Muscle layer of colon (tissue), 2 donors: ENCODE results near the gene KHDC3L.
"Not testable (repeated sequence)": the region's sequence is repeated elsewhere in the genome, so short reads cannot be mapped to it uniquely, and the experiment has no call there.

Experiments
- H3K27ac ChIP-seq: one replicate; pipeline ENCODE4 v1.7.0; 2013; ENCODE audit warnings: low read depth, mild to moderate bottlenecking, low read length, moderate library complexity
- H3K27me3 ChIP-seq, 2 donors: one replicate each; pipeline ENCODE4 v1.7.0; 2013; ENCODE audit warnings: low read length in 2 of 2, mild to moderate bottlenecking in 2 of 2; ENCODE audit not compliant: insufficient read depth in 2 of 2, control insufficient read depth in 1 of 2
- H3K36me3 ChIP-seq: one replicate; pipeline ENCODE4 v1.7.0; 2013; ENCODE audit warnings: mild to moderate bottlenecking, low read length; ENCODE audit not compliant: insufficient read depth
- H3K4me1 ChIP-seq: one replicate; pipeline ENCODE4 v1.7.0; 2013; ENCODE audit warnings: mild to moderate bottlenecking, low read length; ENCODE audit not compliant: insufficient read depth
- H3K4me3 ChIP-seq, 2 donors: one replicate each; pipeline ENCODE4 v1.7.0; 2013; ENCODE audit warnings: low read length in 2 of 2, low read depth in 1 of 2, mild to moderate bottlenecking in 1 of 2, moderate library complexity in 1 of 2
- H3K9ac ChIP-seq: one replicate; pipeline ENCODE4 v1.7.0; 2013; ENCODE audit warnings: low read length
- H3K9me3 ChIP-seq: one replicate; pipeline ENCODE4 v1.7.0; 2013; ENCODE audit warnings: mild to moderate bottlenecking, low read length
- donor health status: abdominal sarcoma.
- donor health status: Adenocarcinoma of cecum.

KHDC3L gene

GRCh38 chr6:73371984-73372383 lies 9.5 kb downstream of the KHDC3L start:
- Histone ChIP-seq H3K9ac (no peak overlapping the region), H3K4me1 (no peaks in the 10 kb centered on the region), H3K4me3 (no peak overlapping the region), H3K9me3 (no peaks in the 10 kb centered on the region), H3K27me3 (no peaks in the 10 kb centered on the region), H3K36me3 (no peaks in the 10 kb centered on the region), H3K27ac (no peak overlapping the region)

DNA sequence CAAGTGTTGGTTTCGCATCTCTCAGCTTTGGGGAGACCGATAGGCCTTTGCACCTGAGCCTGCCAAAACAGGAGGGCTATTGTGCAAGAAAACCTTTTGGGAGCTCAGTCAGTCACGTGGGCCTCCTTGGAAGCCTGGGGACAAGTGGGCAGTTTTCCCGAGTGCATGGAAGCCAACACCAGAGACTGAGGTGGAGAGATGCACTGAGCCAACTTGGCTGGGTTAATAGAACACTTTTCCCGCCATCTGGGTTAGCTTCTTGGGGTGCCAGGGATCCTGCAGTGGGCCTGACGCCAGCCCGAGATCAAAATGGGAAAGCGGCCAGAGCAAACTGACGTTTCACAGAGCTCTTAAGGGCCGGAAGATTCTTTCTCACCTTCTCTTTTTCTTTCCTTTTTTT lies 10.1 kb downstream of the KHDC3L start:
- Histone ChIP-seq H3K27me3 (no peaks in the 10 kb centered on the region), H3K9ac (no peak overlapping the region), H3K27ac (no peak overlapping the region), H3K4me3 (no peak overlapping the region), H3K9me3 (no peaks in the 10 kb centered on the region), H3K4me1 (no peaks in the 10 kb centered on the region), H3K36me3 (no peaks in the 10 kb centered on the region)

GRCh38 chr6:73375216-73375615 lies 12.8 kb downstream of the KHDC3L start:
- Histone ChIP-seq H3K9me3 (no peaks in the 10 kb centered on the region), H3K4me1 (no peaks in the 10 kb centered on the region), H3K27ac (no peak overlapping the region), H3K9ac (no peak overlapping the region), H3K4me3 (no peak overlapping the region), H3K36me3 (no peaks in the 10 kb centered on the region), H3K27me3 (no peaks in the 10 kb centered on the region)

DNA sequence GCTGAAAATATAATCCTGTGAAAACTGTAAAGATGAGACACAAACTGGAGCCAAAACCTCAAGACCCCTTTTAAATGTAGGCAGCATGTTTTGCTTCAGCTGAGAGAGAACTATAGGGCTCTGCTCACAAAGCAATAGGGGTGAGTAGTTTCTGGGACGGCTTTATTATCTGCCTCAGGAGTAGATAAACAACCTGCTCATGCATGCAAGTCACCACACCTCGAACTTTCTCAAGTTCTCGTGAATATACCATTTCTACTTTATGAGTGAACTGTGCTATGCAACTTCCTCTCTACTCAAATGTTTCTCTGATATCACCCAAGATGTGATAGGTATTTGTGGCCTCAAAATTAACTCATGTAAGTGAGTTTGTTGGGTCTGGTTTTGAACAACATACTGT lies 14.8 kb downstream of the KHDC3L start:
- Histone ChIP-seq H3K27me3 (no peaks in the 10 kb centered on the region), H3K36me3 (no peaks in the 10 kb centered on the region), H3K9ac (no peak overlapping the region), H3K4me3 (no peak overlapping the region), H3K9me3 (no peaks in the 10 kb centered on the region), H3K27ac (no peak overlapping the region), H3K4me1 (no peaks in the 10 kb centered on the region)

- H3K4me1 ChIP-seq, H3K36me3 ChIP-seq, H3K9me3 ChIP-seq, H3K9ac ChIP-seq, H3K27ac ChIP-seq, H3K4me3 ChIP-seq, H3K27me3 ChIP-seq: not testable (repeated sequence)
These were observed 19.1 kb downstream of the KHDC3L start for GRCh38 chr6:73381531-73381930.

DNA sequence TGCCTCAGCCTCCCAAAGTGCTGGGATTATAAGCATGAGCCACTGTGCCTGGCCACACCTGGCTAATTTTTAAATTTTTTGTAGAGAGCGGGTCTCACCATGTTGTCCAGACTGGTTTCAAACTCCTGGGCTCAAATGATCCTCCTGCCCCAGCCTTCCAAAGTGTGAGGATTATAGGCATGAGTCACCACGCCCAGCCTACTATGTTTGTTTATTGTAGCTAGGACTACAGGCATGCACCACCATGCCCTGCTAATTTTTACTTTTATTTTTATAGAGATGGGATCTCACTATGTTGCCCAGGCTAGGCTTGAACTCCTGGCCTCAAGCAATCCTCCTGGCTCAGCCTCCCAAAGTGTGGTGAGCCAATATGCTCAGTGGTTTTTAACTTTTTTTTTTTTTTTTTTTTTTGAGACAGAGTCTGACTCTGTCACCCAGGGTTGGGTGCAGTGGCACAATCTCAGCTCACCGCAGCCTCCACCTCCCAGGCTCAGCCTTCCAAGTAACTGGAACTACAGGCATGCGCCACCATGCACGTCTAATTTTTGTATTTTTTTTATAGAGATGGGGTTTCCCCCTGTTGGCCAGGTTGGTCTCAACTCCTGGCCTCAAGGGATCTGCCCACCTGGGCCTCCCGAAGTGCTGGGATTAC lies 20.1 kb downstream of the KHDC3L start:
- no peaks in the 10 kb centered on the region for H3K9me3 ChIP-seq
- H3K27ac ChIP-seq, result no peak overlapping the region
- H3K27me3 ChIP-seq, result no peaks in the 10 kb centered on the region
- no peaks in the 10 kb centered on the region for H3K4me1 ChIP-seq
- H3K9ac ChIP-seq, result no peak overlapping the region
- no peak overlapping the region for H3K4me3 ChIP-seq
- no peaks in the 10 kb centered on the region for H3K36me3 ChIP-seq

GRCh38 chr6:73388433-73388799 lies 26.0 kb downstream of the KHDC3L start:
- Histone ChIP-seq H3K9me3 (no peaks in the 10 kb centered on the region), H3K27me3 (no peaks in the 10 kb centered on the region), H3K36me3 (no peaks in the 10 kb centered on the region), H3K4me1 (no peaks in the 10 kb centered on the region), H3K9ac (no peak overlapping the region), H3K4me3 (peak overlapping the region; percentile 45 to 60), H3K27ac (no peak overlapping the region)

DNA sequence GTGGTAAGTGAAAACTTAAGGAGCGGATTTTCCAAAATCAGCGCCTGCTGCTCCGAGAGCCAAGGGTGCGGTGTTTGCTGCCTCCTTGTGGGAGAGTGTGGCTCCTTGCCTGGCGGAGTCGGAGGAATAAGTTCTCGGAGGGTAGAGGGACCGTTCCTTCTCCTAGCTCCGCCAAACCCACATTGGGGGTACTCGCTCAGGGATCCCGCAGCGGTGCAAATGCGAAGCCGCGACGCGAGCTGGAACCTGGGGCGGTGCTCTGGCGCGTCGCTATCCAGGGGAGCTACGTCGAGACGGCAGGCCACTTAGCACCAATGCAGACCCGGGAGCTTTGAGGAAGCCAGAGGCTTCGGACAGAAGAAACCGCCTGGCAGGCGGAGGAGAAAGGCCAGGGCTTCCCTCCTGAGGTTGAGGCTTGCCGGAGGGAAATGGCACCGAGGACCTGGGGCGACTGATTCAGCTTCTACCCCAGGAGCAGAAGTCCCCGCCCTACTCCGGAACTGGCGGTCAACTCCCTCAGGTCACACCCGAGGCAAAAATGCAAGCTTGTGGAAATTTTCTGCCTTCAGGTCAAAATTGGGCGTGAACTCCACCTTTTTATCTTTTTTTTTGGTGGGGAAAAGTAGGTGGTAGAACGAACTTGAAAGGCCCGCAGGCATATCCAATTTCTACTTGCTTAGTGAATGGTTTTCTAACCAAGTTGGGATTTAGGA lies 26.5 kb downstream of the KHDC3L start:
- Histone ChIP-seq H3K27ac (no peak overlapping the region), H3K27me3 (no peaks in the 10 kb centered on the region), H3K4me3 (peak overlapping the region; percentile 45 to 60), H3K9me3 (no peaks in the 10 kb centered on the region), H3K9ac (no peak overlapping the region), H3K4me1 (no peaks in the 10 kb centered on the region), H3K36me3 (no peaks in the 10 kb centered on the region)

DNA sequence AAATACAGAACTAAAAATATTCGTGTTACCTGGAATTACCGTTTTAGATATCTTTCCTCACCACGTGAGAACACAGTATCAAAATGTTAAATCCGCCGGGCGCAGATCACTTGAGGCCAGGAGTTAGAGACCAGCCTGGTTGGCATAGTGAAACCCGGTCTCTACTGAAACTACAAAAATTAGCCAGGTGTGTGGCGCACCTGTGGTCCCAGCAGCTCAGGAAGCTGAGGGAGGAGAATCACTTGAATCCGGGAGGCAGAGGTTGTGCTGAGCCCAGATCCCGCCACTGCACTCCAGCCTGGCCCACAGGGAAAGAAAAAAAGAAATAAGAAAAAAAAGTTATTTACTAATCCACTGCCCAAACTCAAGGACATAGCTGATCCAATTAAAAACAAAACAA lies 27.4 kb downstream of the KHDC3L start:
- no peak overlapping the region for H3K4me3 ChIP-seq
- no peak overlapping the region for H3K27ac ChIP-seq
- no peaks in the 10 kb centered on the region for H3K27me3 ChIP-seq
- no peaks in the 10 kb centered on the region for H3K4me1 ChIP-seq
- no peaks in the 10 kb centered on the region for H3K9me3 ChIP-seq
- H3K9ac ChIP-seq, result no peak overlapping the region
- no peaks in the 10 kb centered on the region for H3K36me3 ChIP-seq

- Histone ChIP-seq H3K4me1 (no peaks in the 10 kb centered on the region), H3K27me3 (no peaks in the 10 kb centered on the region), H3K4me3 (no peak overlapping the region), H3K27ac (no peak overlapping the region), H3K9me3 (no peaks in the 10 kb centered on the region), H3K9ac (no peak overlapping the region), H3K36me3 (no peaks in the 10 kb centered on the region)
These were observed 29.2 kb downstream of the KHDC3L start for GRCh38 chr6:73391675-73392074.

DNA sequence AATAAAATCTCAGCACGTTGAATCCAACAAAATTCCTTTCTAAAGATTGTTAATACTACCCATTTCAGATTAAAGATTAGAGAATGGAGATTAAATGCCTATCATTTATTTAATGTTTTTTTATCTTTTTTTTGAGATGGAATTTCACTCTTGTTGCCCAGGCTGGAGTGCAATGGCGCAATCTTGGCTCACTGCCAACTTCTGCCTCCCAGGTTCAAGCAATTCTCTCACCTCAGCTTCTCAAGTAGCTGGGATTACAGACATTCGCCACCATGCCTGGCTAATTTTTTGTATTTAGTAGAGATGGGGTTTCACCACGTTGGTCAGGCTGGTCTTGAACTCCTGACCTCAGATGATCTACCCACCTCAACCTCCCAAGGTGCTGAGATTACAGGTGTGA lies 29.7 kb downstream of the KHDC3L start:
- not testable (repeated sequence) for H3K27ac ChIP-seq, H3K9ac ChIP-seq, H3K4me3 ChIP-seq, H3K4me1 ChIP-seq, H3K36me3 ChIP-seq, H3K27me3 ChIP-seq, H3K9me3 ChIP-seq

DNA sequence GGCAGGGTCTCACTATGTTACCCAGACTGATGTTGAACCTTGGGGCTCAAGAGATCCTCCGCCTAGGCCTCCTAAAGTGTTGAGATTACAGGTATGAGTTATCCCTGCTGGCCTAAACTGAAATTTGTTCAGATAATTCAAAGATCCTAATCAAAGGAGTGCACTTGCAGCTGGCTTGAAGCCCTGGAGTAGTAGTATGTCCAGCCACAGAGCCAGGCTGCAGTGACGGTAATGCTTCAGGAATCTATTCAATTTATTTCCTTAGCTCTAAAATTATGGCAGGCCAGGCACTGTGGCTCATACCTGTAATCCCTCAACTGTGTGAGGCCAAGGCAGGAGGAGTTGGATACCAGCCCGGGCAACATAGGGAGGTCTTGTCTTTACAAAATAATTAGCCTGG lies 30.8 kb downstream of the KHDC3L start:
- no peaks in the 10 kb centered on the region for H3K9me3 ChIP-seq
- no peaks in the 10 kb centered on the region for H3K27me3 ChIP-seq
- H3K27ac ChIP-seq, result no peak overlapping the region
- H3K9ac ChIP-seq, result no peak overlapping the region
- no peaks in the 10 kb centered on the region for H3K4me1 ChIP-seq
- H3K36me3 ChIP-seq, result no peaks in the 10 kb centered on the region
- H3K4me3 ChIP-seq, result no peak overlapping the region
